A673 (cell line): Measurements from ENCODE around the gene RAB3C. TPM values are rescaled to one million over a fixed set of nuclear protein-coding genes. Genes with fewer than 3 reads are reported as not detected.

Experiments used
- BruUV-seq: library from RNA; stranded (reverse); fragments of 400-500 nt; replicated peaks from 2 replicates; lab custom pipeline; 2021; lab: Mats Ljungman, UMichigan
- CTCF ChIA-PET: fragments of 300-600 bp; sonication (Branson Sonifier 250); formaldehyde crosslinking; loops from one replicate; lab custom pipeline; 2022; ENCODE audit warnings: antibody characterized with exemption; lab: Charles Lee
- POLR2A ChIA-PET: fragments of 300-600 bp; sonication (Branson Sonifier 250); formaldehyde crosslinking; loops from one replicate; lab custom pipeline; 2022; ENCODE audit warnings: antibody characterized with exemption; ENCODE audit not compliant: low non-redundant PET; lab: Charles Lee
- DNase-seq: peaks from one replicate; pipeline ENCODE4 v3.0.0-alpha.2; 2015; ENCODE audit warnings: low spot score
- H3K27ac ChIP-seq: fragments of 200-600 bp; sonication (generic); 2 replicates; pipeline ENCODE4 v1.5.1; 2016; ENCODE audit warnings: mixed run types, low read depth, mild to moderate bottlenecking, mixed read lengths, antibody characterized with exemption, low read length; ENCODE audit not compliant: poor library complexity, severe bottlenecking
- H3K27me3 ChIP-seq: fragments of 200-600 bp; sonication (generic); replicated peaks from 2 replicates; pipeline ENCODE4 v1.6.1; 2017; ENCODE audit warnings: mixed run types, low read depth, mild to moderate bottlenecking, mixed read lengths, antibody characterized with exemption, low read length; ENCODE audit not compliant: insufficient read depth, poor library complexity
- H3K36me3 ChIP-seq: fragments of 200-600 bp; sonication (generic); 2 replicates; pipeline ENCODE4 v1.6.1; 2016; ENCODE audit warnings: mixed run types, mild to moderate bottlenecking, mixed read lengths, antibody characterized with exemption, low read length; ENCODE audit not compliant: insufficient read depth, poor library complexity, severe bottlenecking
- H3K4me1 ChIP-seq: fragments of 200-600 bp; sonication (generic); 2 replicates; pipeline ENCODE4 v1.6.1; 2017; ENCODE audit warnings: mixed run types, mild to moderate bottlenecking, mixed read lengths, antibody characterized with exemption, low read length; ENCODE audit not compliant: insufficient read depth, poor library complexity, severe bottlenecking
- H3K4me3 ChIP-seq: fragments of 200-600 bp; sonication (generic); 2 replicates; pipeline ENCODE4 v1.5.1; 2016; ENCODE audit warnings: low read depth, mixed run types, mild to moderate bottlenecking, mixed read lengths, low read length; ENCODE audit not compliant: poor library complexity, severe bottlenecking
- H3K9me3 ChIP-seq: fragments of 200-600 bp; sonication (generic); 2 replicates; pipeline ENCODE4 v1.6.1; 2016; ENCODE audit warnings: mixed run types, low read depth, mild to moderate bottlenecking, mixed read lengths, antibody characterized with exemption, low read length; ENCODE audit not compliant: poor library complexity, severe bottlenecking
- EZH2 ChIP-seq: fragments of 200-600 bp; sonication (generic); IDR thresholded peaks from 2 replicates; pipeline ENCODE4 v1.6.1; 2017; ENCODE audit warnings: borderline replicate concordance, low read depth, mild to moderate bottlenecking, mixed read lengths, antibody characterized with exemption, low read length; ENCODE audit not compliant: poor library complexity, severe bottlenecking
- intact Hi-C: fragments of 100-400 bp; cut with micrococcal nuclease; formaldehyde crosslinking; loops from one replicate; pipeline ENCODE4 v1.10.0; 2022; ENCODE audit not compliant: unreplicated experiment
- total RNA-seq: library from RNA; stranded (reverse); gene quantifications from 2 replicates; pipeline ENCODE4 v1.2.3, GENCODE V29; 2021
- TF ChIP-seq, protein P1 (sequence below): fragments of 300-800, 200-600 bp; sonication (generic); conservative IDR thresholded peaks from 2 replicates; pipeline ENCODE4 v1.5.1; 2017; ENCODE audit warnings: low read depth, mild to moderate bottlenecking, antibody characterized with exemption, low read length, moderate library complexity, mixed read lengths

Gene RAB3C
- total RNA-seq, 1 experiment from 2014 or later = 0.64 TPM

DNA sequence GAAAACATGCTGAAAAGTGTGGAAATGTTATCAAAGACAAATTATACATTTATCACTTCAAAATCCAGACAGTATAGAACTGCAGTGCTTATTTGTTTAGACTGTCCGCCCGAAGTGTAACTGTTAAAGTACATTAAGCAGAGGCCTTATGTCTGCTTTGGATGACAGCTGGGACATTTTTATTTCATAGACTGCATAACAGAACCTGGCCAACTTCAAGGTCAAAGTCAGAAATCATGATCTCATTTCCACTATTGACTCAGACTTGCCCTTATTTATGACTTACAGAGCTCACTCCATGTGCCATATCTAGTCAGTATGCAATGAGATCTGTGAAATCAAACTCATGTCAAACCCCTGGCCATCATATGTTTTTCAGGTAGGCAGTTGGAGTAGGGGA, 87.7 kb downstream of the RAB3C start:
- CTCF ChIA-PET = no interaction called here
- POLR2A ChIA-PET = no interaction called here
- H3K36me3 ChIP-seq = no peaks in the 10 kb centered on the region
- TF ChIP-seq, protein P1, sequence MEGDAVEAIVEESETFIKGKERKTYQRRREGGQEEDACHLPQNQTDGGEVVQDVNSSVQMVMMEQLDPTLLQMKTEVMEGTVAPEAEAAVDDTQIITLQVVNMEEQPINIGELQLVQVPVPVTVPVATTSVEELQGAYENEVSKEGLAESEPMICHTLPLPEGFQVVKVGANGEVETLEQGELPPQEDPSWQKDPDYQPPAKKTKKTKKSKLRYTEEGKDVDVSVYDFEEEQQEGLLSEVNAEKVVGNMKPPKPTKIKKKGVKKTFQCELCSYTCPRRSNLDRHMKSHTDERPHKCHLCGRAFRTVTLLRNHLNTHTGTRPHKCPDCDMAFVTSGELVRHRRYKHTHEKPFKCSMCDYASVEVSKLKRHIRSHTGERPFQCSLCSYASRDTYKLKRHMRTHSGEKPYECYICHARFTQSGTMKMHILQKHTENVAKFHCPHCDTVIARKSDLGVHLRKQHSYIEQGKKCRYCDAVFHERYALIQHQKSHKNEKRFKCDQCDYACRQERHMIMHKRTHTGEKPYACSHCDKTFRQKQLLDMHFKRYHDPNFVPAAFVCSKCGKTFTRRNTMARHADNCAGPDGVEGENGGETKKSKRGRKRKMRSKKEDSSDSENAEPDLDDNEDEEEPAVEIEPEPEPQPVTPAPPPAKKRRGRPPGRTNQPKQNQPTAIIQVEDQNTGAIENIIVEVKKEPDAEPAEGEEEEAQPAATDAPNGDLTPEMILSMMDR = no peak
- TF ChIP-seq EZH2 = no peak
- H3K4me3 ChIP-seq = no peak overlapping the region
- H3K4me1 ChIP-seq = peaks cover 15% of the 10 kb centered on the region
- no TSS peak for BruUV-seq
- H3K27ac ChIP-seq = no peak overlapping the region
- no peaks in the 10 kb centered on the region for H3K9me3 ChIP-seq
- no peaks in the 10 kb centered on the region for H3K27me3 ChIP-seq
- DNase-seq = no peak
- intact Hi-C loops = no loop called here

DNA sequence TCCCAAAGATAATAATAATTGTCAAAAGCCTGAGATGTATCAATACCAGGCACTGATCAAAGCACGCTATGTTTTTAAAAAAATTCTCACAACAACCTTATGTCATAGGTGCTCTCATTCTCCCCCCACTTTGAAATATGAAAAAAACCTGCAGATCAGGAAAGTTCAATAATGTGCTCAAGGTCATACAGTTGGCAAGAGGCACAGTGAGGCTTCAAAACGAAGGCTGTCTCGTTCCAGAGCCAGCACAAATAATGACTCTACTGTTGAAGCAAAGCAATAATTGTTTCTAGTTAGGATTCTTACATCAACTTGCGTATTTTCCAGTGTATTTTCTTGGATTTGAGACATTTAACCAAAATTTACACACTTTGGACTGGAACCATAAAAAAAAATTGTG, 88.3 kb downstream of the RAB3C start:
- no peaks in the 10 kb centered on the region for H3K36me3 ChIP-seq
- intact Hi-C loops = no loop called here
- no peaks in the 10 kb centered on the region for H3K27me3 ChIP-seq
- no peak overlapping the region for H3K27ac ChIP-seq
- no peak for TF ChIP-seq EZH2
- TF ChIP-seq, protein P1 = no peak
- H3K4me1 ChIP-seq = peaks cover 11% of the 10 kb centered on the region
- CTCF ChIA-PET = no interaction called here
- BruUV-seq = no TSS peak
- H3K9me3 ChIP-seq = no peaks in the 10 kb centered on the region
- POLR2A ChIA-PET = no interaction called here
- no peak for DNase-seq
- no peak overlapping the region for H3K4me3 ChIP-seq

DNA sequence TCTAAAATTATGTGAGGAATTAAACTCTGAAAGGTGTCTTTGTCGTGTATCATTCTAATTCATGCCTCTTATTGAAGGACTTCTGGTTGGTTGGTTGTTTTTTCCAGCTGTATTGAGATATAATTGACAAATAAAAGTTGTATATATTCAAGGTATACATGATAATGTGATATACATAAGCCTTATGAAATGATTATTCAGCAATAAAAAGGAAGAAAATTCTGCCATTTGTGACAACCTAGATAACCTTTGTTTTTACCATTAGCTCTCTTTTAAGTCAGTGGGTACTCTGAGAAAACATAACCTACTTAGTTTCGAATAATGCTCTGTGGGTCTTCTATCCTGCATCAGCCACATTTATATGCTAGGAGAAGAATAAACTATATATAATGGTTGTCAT, 89.6 kb downstream of the RAB3C start:
- no peak for DNase-seq
- no peak overlapping the region for H3K27ac ChIP-seq
- BruUV-seq = no TSS peak
- intact Hi-C loops = no loop called here
- no peaks in the 10 kb centered on the region for H3K27me3 ChIP-seq
- H3K36me3 ChIP-seq = no peaks in the 10 kb centered on the region
- no peaks in the 10 kb centered on the region for H3K4me1 ChIP-seq
- TF ChIP-seq EZH2 = no peak
- TF ChIP-seq, protein P1 = no peak
- no peak overlapping the region for H3K4me3 ChIP-seq
- CTCF ChIA-PET = no interaction called here
- H3K9me3 ChIP-seq = no peaks in the 10 kb centered on the region
- POLR2A ChIA-PET = no interaction called here
